Right renal pelvis (tissue), 4 donors: Measurements from ENCODE around the gene PPP5C. TPM values are rescaled to one million over a fixed set of nuclear protein-coding genes. Genes with fewer than 3 reads are reported as not detected.

Experiments
- DNase-seq, 4 donors: peaks; one replicate each; pipeline ENCODE4 v3.0.0-alpha.2; 2013; ENCODE audit warnings: low read depth in 4 of 4, low spot score in 3 of 4, missing footprints in 1 of 4
- polyA plus RNA-seq, 4 donors: library from polyadenylated mRNA; unstranded; fragments of 120-200 nt; gene quantifications; one replicate each; pipeline ENCODE4 v1.2.1, GENCODE V29; 2013; ENCODE audit not compliant: insufficient read length in 4 of 4

PPP5C gene
- polyA plus RNA-seq, 4 donors = 90.8 to 110 (median 100) TPM

DNA sequence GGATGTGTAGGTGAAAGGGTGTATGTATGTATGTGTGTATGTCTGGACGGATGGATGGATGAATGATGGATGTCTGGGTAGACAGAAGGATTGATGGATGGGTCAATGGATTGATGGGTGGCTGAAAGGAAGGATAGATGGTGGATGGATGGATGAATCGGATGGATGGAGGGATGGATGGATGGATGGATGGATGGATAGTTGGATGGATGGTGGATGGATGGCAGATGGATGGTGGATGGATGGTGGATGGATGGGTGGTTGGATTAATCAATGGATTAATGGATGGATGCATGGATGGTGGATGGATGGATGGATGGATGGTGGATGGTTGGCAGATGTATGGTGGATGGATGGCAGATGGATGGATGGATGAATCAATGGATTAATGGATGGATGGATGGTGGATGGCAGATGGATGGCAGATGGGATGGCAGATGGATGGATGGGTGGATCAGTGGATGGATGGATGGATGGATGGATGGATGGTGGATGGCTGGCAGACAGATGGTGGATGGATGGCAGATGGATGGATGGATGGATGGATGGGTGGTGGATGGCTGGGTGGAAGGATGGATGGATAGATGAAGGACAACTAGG is 16.5 kb upstream of the PPP5C start:
- no peak for DNase-seq

DNA sequence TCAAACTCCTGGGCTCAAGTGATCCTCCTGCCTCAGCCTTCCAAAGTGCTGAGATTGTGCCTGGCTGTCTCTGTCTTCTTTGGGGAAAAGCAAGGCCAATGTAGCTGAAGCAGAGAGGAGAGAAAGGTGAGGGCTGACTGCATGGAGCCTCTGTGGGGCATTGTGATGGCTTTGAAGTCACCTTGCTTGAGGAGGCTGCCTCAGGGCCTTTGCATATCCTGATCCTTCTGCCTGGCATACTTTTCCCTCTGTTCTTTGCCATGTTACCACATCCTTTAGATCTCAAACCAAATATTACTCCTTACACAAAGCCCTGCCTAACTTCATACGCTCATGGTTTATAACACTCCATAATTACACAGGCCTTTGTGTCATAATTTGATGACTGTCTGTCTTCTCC is 9.4 kb upstream of the PPP5C start:
- no peak for DNase-seq

DNA sequence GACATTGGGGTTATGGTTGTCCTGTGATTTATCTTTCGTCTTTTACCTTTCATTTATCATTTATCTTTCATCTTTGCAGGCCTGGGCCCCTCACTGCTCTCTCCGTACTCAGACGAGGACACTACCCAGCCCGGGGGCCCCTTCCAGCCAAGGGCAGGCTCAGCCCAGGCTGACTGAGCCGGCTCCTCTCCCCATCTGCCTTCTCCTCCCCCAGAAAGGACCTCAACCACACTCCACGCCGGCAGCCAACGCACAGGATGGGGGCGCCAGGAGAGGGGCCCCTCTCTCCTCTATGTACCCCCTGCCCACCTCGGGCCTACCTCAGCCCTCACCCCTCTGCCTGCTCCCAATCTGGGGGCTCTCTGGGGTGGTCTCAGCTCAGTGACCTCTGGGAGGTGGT is 7.4 kb upstream of the PPP5C start:
- no peak for DNase-seq

DNA sequence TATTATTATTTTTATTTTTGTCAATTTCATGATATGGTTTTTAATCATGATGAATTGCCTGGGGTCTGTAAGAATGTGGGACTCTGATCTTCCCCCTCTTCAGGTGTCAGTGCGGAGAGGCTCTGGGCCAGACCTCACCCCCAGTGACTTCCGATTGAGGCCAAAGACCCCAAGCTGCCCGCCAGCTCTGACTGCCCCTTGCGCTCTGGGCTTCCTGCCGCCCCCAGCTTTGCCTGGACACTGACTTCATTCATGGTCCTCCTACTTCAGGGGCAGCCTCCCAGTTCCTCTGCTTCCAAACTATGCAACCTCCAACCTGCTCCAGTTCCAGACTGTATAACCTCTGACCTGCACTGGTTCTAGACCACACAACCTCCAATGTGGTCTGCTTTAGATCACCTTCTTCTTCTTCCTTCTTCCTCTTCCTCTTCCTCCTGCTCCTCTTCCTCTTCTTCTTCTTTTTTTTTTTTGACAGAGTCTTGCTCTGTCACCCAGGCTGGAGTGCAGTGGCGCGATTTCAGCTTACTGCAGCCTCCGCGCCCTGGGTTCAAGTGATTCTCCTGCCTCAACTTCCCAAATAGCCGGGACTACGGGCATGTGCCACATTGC is 6.7 kb upstream of the PPP5C start:
- DNase-seq = no peak

DNA sequence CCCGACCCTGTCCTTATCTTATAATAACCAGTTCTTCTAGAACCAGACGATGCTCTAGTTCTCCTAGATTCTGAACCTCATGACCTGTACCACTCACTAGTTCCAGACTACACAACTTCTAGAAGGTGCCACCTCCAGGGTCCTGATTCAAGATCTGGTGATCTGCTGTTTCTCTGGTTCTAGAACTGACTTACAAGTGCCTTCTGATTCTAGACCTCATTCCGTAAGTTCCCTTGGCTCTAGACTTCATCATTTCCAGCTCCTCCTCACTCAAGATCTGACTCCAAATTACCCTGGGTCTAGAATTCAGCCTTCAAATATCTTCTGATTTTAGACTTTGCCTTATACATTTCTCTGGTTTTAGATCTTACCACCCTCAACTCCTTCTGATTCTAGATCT is 5.0 kb upstream of the PPP5C start:
- DNase-seq = no peak

DNA sequence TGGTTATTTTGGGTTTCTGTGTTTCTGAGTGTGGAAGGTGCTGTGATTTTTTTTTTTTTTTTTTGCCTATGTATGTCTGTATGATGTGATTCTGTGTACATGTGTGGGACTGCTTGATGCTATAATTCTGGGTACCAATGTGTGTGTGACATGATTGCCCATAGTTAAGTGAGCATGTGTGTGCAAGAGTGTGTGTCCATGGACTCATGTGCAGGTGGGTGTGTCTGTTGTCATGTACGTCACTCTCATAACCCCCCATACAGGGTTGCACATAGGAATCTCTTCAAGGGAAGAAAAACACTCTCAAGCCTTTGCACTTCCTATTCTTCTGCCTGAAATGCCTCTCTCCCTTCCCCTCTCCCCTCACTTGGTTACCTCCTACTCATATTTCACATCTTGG is 2.5 kb upstream of the PPP5C start:
- no peak for DNase-seq

DNA sequence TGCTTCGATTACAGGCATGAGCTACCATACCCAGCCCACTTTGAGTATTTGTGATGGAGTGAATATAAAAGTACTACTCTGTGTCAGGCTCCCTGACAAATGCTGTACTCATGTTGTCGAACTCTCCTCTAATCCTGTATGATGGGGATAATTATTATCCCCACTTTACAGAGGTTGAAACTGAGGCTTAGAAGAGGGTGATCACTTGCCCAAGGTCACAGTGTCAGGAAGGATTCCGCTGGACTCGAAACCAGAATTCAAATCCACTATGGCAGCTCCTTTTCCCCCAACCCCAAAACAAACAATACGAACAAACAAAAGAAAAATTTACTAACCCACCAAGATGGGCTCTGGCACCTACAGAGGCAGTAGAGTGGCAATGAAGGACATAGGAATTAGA is 1.7 kb upstream of the PPP5C start:
- DNase-seq = no peak

DNA sequence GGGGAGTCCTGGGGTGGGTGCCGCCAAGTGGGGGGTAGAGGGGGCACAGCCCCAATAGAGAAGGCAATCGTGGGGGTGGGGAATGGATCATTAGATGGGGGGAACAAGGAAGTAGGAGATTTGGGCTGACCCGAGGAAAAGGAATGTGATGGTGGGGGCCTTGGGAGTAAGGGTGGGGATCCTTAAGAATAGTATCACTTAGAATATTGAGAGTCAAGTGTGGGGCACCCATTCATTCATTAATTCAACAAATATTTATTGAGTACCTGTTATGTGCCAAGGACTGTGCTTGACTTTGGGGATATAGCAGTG is 641 bp downstream of the PPP5C start:
- no peak for DNase-seq

DNA sequence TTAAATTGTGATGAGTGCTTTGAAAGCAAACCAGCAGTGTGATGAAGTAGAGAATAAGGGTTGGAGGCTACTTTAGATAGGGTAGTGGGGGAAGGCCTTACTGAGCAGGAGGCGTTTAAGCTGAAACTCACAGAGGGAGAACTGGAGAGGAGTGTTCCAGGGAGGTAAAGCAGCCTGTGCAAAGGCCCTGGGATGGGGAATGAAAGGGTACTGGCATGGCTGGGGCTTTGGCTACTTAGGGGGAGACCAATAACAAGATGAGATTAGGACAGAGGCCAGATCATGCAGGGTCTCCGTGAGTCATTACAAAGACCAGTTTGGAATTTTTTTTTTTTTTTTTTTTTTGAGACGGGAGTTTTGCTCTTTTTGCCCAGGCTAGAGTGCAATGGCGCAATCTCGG is 1.1 kb downstream of the PPP5C start:
- no peak for DNase-seq

DNA sequence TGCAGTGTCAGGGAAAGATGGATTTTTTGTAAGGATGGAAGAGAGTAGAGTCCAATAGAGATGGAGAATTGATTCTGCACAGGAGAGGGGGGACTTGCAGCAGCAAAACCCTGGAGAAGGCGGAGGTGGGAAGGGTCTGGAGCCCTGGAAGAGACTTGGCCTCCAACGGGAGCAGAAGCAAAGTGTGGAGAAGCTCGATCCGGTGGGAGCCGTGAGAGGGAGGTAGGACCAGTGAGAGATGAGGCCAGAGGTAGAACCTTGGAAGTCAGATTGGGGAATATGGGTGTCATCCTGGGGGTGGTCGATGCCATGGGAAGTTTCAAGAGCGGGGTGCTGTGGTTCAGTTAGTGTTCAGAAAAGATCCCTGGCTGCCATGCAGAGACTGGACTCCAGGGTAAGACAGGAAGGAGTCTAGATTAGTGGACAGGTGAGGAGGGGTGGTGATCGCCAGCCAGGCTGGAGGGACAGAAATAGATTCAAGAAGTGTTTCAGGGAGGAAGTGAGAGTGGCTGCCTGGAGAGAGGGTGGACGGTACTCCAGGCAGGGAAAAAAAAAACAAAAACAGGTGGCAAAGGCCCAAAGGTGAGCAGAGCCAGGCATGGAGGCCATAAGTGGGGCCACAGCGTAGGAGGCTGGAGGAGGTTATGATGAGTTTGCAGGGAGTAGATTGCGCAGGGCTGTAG is 2.6 kb downstream of the PPP5C start:
- no peak for DNase-seq

DNA sequence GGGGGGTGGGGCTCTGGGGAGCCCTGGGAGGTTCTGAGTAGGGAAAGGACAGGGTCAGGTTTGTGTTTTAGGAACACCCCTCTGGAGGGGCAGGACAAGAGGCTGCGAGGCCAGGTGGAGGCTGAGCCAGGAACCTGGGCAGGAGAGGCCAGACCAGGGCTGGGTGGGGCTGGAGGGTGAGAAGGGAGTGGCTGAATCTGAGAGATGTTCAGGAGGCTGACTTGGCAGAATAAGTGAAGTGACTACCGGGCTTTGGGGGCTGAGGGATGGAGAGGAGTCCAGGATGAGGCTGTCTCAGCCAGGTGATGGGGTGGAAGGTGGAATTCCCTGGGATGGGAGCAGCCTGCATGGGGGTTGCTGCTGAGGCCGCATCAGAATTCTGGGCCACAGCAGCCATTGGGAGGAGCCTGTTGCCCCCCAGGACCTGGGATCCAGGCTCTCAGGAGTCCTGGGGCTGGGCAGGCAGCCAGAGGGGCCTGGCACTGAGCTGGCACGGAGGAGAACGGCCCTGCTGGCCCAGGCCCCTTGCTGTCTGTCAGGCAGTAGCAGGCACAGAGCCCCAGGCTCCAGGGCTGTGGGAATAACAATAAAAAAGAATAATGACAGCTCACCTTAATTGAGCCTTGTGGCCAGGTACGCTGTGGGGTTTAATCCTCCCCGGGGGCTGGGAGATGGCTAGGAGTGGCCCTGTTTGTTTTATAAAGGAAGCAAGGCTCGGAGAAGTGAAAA is 3.3 kb downstream of the PPP5C start:
- DNase-seq = no peak

DNA sequence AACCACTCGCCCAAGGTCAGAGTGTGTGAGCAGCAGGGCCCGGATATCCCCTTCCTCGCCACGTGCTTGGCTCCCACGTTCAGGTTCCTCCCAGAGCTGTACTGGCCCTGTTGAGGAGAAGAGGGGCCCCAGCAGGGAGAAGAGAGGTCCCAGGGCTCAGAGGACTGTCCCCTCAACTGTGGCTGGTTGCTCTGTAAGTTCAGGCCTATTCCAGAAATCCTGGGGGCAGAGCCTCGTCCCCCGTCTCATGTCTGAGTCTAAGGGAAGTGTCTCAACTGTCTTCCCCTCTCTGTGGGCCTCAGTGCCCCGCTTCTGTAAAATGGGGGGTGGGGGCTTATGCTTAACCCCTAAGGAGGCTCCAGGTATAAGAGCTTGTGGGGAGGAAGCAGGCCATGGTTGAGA is 3.9 kb downstream of the PPP5C start:
- DNase-seq = no peak

DNA sequence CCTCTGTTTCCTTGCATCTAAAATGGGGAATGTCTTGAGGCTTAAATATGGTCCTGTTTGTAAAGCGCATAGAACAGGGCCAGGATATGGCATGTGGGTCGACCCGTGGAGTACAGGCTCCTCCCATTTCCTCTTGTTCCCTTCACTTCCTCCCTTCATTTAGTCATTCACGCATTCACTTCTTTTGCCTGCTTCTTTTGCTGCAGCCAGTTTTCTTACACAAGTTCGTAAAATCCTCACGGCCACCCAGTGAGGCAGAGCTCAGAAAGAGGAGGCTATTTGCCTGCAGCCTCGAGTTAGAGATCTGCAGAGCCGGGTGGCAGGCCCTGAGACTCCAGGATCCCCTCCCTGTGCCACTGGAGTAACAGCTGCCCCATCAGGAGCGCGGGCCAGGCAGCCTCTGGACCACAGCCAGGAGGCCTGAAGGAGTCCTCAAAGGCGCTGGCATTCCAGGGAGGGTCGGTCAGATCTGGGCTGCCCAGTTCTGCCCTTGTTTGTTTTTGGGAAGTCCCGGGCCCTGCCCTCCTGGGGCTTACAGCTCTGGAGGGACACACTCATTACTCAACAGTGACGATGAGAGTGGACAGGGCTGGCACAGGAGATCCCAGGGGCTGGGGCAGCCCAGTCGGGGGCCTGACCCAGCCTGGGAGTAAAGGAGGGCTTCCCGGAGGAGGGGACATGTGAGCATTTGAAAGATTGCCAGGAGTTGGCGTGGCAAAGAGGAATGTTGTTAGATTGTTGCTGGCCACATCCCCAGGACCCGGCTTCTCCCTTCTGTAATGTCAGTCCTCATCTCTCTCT is 4.6 kb downstream of the PPP5C start:
- DNase-seq = no peak

DNA sequence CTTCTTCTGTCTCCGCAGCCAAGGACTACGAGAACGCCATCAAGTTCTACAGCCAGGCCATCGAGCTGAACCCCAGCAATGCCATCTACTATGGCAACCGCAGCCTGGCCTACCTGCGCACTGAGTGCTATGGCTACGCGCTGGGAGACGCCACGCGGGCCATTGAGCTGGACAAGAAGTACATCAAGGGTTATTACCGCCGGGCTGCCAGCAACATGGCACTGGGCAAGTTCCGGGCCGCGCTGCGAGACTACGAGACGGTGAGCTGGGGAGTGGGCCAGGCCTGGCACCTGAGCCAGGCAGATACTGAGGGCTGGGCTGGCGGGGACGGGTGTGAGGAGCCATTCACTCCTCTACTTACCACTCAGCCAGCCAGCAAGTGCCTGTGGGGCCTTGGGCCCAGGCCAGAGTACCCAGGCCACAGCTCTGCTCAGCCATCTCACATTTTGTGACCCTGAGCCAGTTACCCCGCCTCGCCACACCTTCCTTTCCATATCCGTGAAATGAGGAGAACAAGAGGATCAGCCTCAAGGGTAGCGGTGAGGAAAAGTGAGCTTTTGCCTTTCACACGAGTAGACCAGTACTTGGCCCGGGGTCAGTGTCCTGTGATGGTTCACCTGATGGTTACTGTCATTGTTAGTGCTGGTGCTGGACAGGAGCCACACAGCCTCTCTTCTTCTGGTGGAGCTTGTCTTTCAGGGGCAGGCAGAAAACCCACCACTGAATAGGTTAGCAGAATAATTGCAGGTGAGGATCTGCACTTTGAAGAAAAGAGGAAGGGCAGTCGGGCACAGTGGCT is 7.0 kb downstream of the PPP5C start:
- DNase-seq = no peak

DNA sequence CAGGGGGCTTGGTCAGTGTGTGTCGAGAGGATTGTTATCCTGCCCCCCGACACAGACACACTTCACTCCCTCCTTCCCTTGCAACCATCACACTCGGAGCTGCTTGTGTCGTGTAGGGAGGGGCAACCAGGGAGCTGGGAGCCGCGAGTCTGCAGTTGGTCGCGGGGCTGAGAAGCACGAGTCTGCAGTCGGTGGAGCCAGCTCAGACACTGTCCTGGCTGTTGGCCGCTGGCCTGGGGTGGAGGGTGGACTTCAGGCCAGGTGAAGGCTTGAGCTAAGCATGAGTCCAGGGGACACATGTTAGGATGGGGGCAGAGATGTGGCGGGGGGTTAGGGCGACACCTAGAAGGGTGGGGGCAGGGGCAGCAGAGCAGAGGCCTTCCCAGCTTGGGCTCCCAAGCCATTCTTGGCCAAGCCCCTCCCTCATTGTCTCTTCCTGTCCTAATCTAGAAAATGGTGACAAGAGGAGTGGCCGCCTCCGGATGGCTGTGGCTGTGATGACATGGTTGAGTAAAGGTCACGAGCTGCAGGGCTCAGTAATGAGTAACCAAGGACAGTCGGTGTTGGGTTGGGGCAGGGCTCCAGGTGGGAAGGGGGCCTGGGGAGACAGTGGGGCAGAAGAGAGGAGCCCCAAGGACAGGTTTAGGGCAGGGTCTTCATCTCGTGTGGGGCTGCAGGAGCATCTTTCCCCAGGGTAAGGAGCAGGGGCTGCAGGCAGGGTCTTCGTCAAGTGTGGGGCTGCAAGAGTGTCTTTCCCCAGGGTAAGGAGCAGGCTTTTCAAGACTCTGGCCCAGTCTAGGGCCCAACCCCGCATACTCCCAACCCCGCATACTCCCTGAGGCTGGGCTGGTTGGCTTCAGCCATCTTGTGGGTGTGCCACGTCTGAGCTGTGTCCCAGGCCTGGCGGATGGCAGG is 8.6 kb downstream of the PPP5C start:
- DNase-seq = no peak

DNA sequence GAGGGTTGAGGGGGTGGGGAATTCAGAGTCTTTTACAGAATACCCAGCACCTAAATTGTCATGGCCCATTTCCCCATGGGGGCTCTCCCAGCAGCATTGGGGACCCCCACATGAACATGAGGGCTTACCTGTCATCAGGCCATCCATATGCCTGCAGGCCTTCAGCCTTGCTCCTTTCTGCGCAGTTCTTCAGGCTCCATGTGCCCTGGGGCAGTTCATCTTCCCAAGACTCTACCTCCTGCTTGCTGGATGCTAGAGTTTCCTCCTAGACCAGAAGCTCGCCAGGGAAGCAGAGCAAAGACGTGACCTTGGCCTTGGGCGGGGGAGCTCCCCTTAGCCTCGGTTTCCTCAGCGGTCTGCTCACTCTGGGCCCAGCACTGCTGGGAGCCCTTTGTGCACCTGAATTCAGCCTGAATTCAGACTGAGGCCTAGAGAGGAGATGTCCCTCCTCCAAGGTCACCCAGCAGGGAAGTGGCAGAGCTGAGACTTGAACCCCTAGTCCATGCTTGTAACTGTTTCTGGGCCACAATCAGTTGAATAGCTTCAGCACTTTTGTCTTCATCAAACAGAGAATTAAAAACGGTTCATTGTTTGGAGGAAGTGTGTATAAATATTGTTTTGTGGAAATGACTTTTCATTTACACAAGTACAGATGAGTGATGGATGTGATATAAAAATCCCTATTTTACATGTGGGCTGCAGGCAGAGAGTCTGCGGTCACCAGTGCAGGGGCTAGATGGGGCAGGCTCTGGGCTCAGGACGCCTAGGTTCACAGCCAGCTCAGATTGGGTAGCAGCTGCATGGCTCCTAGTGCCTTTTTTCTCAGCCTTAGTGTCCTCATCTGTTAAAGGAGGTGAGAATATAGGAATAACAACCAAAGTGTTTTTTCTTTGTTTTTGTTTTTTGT is 9.5 kb downstream of the PPP5C start:
- no peak for DNase-seq

DNA sequence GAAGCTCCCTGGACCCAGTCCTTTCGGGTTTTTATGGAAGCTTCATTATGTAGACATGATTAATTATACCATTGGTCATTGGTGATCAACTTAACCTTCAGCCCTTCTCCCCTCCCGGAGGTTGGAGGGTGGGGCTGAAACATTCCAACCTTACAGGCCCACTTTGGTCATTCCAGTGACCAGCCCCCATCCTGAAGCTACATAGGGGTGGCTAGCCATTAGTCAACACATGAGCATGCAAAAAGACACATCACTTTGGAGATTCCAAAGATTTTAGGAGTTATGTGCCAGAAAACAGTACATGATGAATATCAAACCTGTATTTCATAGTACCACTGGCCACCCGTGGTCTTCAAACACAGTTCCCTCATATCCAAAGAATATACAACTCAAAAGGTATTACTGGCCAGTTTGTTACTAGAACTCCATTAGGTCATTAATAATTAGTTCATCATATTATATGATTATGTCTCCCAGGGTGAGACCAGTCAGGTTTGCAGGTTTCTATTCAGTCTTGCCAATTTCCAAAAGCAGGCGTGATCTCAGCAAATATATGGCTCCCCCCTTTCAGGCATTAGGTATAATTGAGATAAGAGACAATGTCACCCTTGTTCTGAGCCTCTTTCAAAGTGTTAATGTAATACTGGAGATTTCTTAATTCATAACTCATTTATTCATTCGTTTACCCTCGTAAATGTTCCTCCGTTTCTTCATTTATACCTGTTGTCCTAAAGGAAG is 11.1 kb downstream of the PPP5C start:
- no peak for DNase-seq

DNA sequence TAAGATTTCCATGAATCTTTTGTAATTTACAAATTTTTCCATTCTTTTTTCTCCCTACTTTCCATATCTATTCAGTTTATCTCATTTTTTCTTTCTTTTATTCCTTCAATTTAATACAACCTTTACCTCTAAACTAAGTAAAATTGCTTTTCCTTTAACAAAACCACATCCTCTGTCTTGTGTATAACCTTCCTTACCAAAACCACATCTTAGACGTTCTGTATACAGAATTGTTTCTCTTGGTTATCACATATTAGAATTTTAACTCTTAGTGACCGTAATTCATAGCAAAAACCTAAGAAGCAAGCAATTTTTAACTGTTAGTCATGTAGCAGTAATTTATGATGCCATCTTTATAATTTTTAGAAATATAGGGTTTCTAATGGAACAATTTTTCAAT is 15.0 kb downstream of the PPP5C start:
- no peak for DNase-seq
